Measurements from ENCODE around the gene LYG2.
"Not testable (repeated sequence)": the region's sequence is repeated elsewhere in the genome, so short reads cannot be mapped to it uniquely, and the experiment has no call there.

Gene LYG2

DNA sequence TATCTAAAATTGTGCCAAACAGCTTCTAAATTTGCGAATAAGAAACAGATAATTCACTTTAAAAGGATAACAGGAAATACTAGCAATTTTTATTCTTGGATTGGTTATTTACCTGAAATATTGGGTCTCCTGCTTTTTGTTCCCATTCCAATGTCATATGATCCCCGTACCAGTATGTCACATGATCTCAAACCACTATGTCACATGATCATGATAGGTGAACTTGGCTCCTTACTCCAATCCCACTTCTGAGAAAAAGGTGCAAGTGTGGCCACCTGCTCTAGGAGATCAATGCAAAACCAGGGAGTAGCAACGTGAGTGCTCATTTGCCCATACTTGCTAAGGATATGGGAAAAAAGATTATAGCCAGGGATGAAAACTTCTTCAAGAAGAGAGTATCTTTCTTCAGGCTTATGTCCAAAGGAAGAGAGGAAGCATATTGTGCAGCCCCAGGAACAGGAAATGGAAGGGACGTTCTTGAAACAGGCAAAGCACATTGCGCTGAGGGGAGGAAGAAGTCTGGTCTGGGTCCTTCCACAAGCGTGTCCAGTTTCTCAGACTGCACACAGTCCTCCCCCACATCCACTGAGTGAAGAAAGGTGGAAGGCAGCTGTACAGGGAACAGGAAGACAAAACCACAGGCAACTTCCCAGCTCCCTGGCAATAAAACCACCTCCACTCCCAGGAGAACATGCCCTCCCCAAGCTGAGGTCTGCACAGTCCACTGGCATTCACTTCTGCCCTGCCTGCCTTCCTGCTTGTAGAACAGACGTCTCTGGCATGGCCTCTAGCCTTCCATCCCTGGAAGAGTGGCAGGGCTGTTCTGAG is at the start of gene LYG2:
Gene LYG2, minus strand, starts transcription at position 176 of the 828 bp plus-strand sequence. CDS start 1,406 bp downstream, outside the sequence.
- DNase-seq, result no peak

- not testable (repeated sequence) for DNase-seq
Observed at GRCh38 chr2:99301097-99301496, 45.6 kb upstream of the LYG2 start, which contains the start of gene LYG1. TSS of gene LYG1 (minus strand) at chr2:99301197. CDS start at chr2:99295670, 5,527 bp downstream.

- DNase-seq, result no peak
Observed at GRCh38 chr2:99299580-99299979, 44.1 kb upstream of the LYG2 start.

GRCh38 chr2:99297994-99298393 is 42.5 kb upstream of the LYG2 start:
- no peak for DNase-seq

- no peak for DNase-seq
Observed at GRCh38 chr2:99285526-99285925, 30.1 kb upstream of the LYG2 start.

- DNase-seq, result no peak
Observed at GRCh38 chr2:99279969-99280695, 24.7 kb upstream of the LYG2 start.

DNA sequence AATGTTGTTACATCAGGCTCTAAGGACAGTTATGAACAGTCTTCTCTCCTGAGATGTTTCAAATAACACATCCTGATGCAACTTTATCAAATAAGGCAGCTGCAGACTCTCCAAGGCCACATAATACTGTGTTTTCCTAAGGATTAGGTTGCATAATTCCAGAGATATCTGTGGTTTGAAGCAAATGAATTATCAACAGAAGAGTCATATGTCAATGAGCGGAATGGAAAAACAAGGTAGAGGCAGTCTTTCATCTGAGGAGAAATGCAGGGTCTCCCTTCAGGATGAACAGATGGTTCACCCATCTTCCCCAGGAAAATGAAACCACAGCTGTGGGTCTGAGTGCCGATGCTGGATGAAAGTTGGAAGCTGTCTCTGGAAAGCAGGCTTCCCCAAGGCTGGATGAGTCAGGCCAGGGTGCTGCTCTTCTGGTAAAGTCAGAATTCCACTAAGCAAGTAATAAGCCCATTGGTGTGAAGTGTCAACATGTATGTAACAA is 23.4 kb upstream of the LYG2 start:
- no peak for DNase-seq

GRCh38 chr2:99278195-99278765 is 22.8 kb upstream of the LYG2 start:
- not testable (repeated sequence) for DNase-seq

- DNase-seq, result no peak
Observed at GRCh38 chr2:99275882-99276281, 20.4 kb upstream of the LYG2 start.

DNA sequence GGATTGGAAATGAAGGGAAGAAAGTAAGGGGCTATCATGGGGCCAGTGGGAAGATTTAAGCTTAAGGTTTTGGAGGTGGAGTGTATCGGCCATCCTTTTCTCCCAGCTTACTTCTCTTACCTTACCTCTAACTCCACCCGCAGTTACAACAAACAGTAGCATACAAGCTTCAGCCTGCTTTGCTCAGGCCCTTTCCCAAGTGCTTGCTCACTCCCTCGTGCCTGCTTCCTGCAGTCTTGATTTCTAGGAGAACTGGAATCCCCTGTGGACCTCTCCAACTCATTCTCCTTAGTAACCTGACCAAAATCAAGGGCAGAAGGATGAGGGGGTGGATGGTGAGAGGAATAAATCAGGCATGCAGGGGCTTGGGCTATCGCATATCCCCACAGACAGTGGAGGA is 5.8 kb upstream of the LYG2 start:
- DNase-seq, result no peak

- no peak for DNase-seq
Observed at GRCh38 chr2:99260184-99260583, 4.7 kb upstream of the LYG2 start.

DNA sequence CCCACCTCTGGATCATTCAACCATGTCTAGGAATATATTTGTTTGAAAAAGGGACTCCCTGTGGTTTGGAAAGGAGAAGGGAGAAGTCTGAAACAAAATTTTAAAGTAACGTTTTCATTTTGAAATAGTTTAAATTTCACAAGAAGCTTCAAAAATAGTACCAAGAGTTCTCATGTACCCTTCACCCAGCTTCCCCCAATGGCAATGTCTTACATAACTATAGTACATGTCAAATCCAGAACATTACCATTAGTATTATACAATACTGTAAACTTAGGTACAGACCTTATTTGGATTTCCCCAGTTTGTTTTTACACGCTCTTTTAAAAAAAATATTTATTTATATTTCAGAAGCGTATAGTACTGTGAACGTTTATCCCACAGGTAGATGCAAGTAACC is 4.0 kb upstream of the LYG2 start:
- DNase-seq, result no peak

DNA sequence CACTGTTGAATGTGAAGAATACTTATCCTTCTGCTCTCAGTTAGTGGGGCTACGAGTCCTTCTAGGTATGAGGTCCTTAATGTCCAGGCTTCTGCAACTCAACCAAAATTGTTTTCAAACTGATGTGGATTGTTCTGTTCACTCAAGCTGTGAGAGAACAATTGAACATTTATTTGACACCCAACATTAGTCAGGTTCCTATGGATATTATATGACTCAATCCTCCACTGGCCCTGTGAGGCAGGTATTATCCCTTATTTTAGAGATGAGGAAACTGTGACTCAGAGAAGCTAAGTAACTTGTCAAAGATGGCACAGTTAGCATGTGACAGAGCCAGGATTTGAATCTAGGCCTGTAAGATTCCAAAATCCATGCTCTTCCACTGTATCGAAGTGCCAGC is 1.2 kb upstream of the LYG2 start:
- no peak for DNase-seq

- no peak for DNase-seq
Observed at GRCh38 chr2:99249951-99250350, 5.5 kb downstream of the LYG2 start.

DNA sequence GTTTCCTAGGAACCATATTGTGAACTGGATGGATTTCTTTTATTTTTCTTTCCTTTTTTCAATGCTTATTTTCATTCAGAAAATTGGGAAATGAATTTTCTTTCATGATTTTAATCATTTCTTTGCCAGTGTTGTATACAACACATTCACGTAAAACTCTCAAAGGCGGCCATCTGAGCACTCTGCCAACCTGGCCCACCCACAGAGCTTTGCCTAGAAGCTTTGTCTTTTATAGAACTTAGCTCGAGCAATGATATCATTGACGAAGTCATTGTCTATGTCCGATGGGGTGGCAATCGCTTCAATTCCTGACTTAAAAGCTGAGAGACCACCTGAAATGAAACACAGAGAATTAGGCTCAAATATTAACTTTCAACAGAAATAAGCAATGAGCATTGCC is 13.3 kb downstream of the LYG2 start:
- DNase-seq, result no peak

DNA sequence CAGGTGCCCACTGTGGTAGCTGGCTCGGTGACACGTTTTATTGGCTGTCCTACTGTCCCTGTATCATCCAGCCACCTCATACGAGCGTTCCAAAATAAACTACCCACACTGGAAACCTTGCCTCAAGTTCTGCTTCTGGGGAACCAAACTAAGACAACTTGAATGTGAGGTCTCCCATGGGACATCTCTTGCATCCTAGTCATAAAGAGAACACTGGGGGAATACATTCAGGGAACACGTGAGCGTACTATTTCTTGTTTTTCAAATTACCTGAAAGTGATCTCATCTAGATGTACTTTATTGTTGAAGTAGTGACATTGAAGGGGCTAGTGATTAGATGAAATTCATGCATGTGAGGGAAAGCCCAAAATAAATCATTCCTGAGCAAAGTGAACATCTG is 15.0 kb downstream of the LYG2 start:
- DNase-seq, result no peak

DNA sequence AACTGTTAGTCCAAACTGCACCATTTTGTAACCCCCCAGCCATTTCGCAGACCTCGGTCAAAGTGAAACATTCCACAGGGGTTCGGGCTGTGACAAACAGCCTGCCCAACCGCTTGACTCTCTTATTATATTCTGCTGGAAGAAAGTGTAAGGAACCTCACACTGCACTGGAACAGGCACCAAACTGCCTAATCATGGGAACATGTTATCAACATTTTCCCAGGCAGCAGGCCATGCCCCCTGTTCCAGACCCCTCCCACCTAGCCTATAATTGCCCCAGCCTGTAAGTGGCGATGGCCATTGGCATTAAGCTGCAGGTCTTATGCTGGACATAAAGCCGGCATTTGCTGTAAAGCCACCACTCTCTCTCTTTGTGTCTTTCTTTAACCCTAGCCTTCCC is 16.9 kb downstream of the LYG2 start:
- no peak for DNase-seq

DNA sequence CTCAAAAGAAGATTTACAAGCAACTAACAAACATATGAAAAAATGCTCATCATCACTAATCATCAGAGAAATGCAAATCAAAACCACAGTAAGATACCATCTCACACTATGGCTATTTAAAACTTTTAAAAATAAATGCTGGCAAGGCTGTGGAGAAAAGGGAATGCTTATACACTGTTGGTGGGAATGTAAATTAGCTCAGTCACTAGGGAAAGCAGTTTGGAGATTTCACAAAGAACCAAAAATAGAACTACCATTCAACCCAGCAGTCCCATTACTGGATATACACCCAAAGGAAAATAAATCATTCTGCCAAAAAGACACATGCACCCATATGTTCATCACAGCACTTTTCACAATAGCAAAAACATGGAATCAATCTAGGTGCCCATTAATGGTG is 22.3 kb downstream of the LYG2 start:
- DNase-seq, result not testable (repeated sequence)

DNA sequence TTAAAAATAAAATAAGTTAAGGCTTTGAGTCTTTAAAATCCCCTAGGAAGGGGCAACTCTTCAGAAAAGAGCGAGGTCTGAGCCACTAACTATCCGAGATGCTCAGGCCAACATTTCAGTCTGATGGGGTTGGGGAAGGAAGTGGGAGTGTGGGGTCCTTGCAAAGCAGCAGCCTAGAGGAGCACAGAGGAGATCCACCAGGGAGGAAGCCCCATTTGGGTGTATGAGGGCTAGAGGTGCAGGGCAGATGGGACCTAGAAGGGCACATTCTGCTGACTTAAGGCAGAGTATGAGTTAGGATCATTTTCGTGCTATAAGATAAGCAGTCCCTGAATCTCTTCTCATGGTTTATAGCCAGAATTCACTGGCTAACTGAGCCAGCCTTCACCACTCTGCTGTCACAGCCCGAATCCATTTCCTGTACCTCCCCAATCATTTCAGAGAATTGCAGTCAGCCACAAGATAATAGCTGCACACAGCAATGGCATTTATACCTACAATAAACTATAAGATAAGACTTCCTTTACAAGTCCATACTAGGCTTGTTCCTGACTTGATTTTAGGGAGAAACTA is 37.5 kb downstream of the LYG2 start:
- DNase-seq, result no peak

DNA sequence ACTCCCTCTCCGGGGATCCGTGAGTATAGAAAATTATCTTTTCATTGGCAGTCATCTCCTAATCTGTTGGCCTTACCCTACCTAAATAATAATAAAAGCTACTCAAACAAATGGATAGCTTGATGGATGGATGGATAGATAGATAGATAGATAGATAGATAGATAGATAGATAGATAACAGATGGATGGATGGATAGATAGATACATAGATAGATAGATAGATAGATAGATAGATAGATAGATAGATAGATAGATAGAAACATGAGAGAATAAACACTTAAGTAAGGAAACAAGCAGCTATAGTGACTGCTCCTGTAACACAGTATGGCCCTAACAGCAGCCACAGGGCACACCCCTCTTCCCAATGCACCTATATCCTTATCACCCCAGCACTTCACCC is 39.4 kb downstream of the LYG2 start:
- no peak for DNase-seq

GRCh38 chr2:99205491-99205890 is 50.0 kb downstream of the LYG2 start:
- no peak for DNase-seq

DNA sequence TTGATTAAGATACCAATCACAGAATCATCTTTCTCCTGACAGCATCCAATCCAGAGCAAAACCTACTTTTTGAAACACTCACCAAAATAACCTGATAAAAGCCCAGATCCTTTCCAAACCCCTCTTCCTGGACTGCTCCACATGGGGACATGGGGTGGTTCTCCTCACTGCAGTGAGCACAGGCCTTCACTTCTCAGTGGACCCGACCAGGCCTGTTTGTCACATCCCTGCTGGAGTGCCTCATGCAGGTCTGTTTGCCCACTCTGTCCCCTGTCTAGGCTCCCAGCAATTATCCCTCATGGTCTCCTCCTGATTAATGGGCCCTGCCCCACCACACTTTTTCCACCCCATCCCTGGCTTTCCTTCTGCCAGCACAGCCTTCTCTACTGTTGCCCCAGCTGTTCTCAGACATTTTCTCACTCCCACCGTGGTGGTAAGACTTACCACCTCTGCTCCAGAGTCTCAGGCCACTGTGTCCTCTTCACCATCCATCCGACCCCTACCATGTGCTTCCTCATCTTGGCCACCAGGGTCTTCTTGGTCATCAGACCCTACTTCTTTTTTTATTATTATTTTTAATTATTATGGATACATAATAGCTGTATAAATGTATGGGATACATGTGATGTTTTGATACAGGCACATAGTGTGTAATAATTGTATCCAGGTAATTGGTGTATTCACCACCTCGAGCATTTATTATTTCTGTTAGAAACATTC is 53.3 kb downstream of the LYG2 start:
- DNase-seq, result no peak

Data from GOT3 (cell line).